H9 (cell line): ENCODE measurements around the gene ATP6V1B1. TPM values are rescaled to one million over a fixed set of nuclear protein-coding genes. Genes with fewer than 3 reads are reported as not detected.

Experiments used
- DNase-seq: peaks from one replicate; pipeline ENCODE4 v3.0.0-alpha.2; 2017
- H2AFZ ChIP-seq: one replicate; pipeline ENCODE4 v1.6.1; 2013; ENCODE audit warnings: mild to moderate bottlenecking, low read length, control low read depth, moderate library complexity
- H2AK5ac ChIP-seq: 2 replicates; pipeline ENCODE4 v1.6.1; 2013; ENCODE audit warnings: low read length, control low read depth, mixed read lengths; ENCODE audit not compliant: insufficient read length
- H2BK120ac ChIP-seq: one replicate; pipeline ENCODE4 v1.6.1; 2013; ENCODE audit warnings: low read depth, mild to moderate bottlenecking, low read length, control low read depth, inconsistent platforms; ENCODE audit not compliant: poor library complexity, severe bottlenecking
- H2BK12ac ChIP-seq: 2 replicates; pipeline ENCODE4 v1.6.1; 2013; ENCODE audit warnings: low read length, control low read depth, mixed read lengths, low read depth; ENCODE audit not compliant: insufficient read length
- H2BK15ac ChIP-seq: 2 replicates; pipeline ENCODE4 v1.6.1; 2013; ENCODE audit warnings: low read depth, low read length, control low read depth
- H2BK20ac ChIP-seq: one replicate; pipeline ENCODE4 v1.6.1; 2013; ENCODE audit warnings: low read depth, mild to moderate bottlenecking, low read length, control low read depth, inconsistent platforms; ENCODE audit not compliant: poor library complexity, severe bottlenecking
- H2BK5ac ChIP-seq: 2 replicates; pipeline ENCODE4 v1.6.1; 2013; ENCODE audit warnings: low read length, control low read depth, mixed read lengths; ENCODE audit not compliant: insufficient read length
- H3K14ac ChIP-seq: 2 replicates; pipeline ENCODE4 v1.6.1; 2013; ENCODE audit warnings: low read length, control low read depth; ENCODE audit not compliant: insufficient read depth
- H3K18ac ChIP-seq: 2 replicates; pipeline ENCODE4 v1.6.1; 2013; ENCODE audit warnings: low read depth, mild to moderate bottlenecking, mixed read lengths, low read length, control low read depth; ENCODE audit not compliant: insufficient read length
- H3K23ac ChIP-seq: 2 replicates; pipeline ENCODE4 v1.6.1; 2013; ENCODE audit warnings: low read length, control low read depth, mixed read lengths, low read depth; ENCODE audit not compliant: insufficient read length
- H3K23me2 ChIP-seq: 2 replicates; pipeline ENCODE4 v1.6.1; 2013; ENCODE audit warnings: low read depth, mild to moderate bottlenecking, mixed read lengths, low read length, control low read depth; ENCODE audit not compliant: insufficient read length, poor library complexity, severe bottlenecking
- H3K27ac ChIP-seq: 2 replicates; pipeline ENCODE4 v1.5.1; 2013; ENCODE audit warnings: low read length, control low read depth, mixed read lengths, low read depth; ENCODE audit not compliant: insufficient read length
- H3K27me3 ChIP-seq: 2 replicates; pipeline ENCODE4 v1.6.1; 2013; ENCODE audit warnings: low read length, control low read depth, inconsistent platforms; ENCODE audit not compliant: insufficient read depth
- H3K4ac ChIP-seq: 2 replicates; pipeline ENCODE4 v1.6.1; 2013; ENCODE audit warnings: low read depth, mild to moderate bottlenecking, control low read depth, inconsistent platforms, low read length, moderate library complexity
- H3K4me1 ChIP-seq: 2 replicates; pipeline ENCODE4 v1.6.1; 2013; ENCODE audit warnings: low read length, control low read depth, inconsistent platforms; ENCODE audit not compliant: insufficient read depth
- H3K4me2 ChIP-seq: 2 replicates; pipeline ENCODE4 v1.6.1; 2013; ENCODE audit warnings: low read length, control low read depth, mixed read lengths; ENCODE audit not compliant: insufficient read length, insufficient read depth
- H3K56ac ChIP-seq: 2 replicates; pipeline ENCODE4 v1.6.1; 2013; ENCODE audit warnings: low read depth, mild to moderate bottlenecking, mixed read lengths, low read length, control low read depth; ENCODE audit not compliant: insufficient read length
- H3K79me1 ChIP-seq: 2 replicates; pipeline ENCODE4 v1.6.1; 2013; ENCODE audit warnings: low read depth, mild to moderate bottlenecking, moderate library complexity, low read length, control low read depth, inconsistent platforms; ENCODE audit not compliant: insufficient read depth, poor library complexity, severe bottlenecking
- H3K79me2 ChIP-seq: 2 replicates; pipeline ENCODE4 v1.6.1; 2013; ENCODE audit warnings: low read length, control low read depth, inconsistent platforms; ENCODE audit not compliant: insufficient read depth
- H3K9ac ChIP-seq: 2 replicates; pipeline ENCODE4 v1.6.1; 2013; ENCODE audit warnings: low read length, control low read depth, mixed read lengths; ENCODE audit not compliant: insufficient read length; ENCODE audit errors: extremely low read depth
- H3K9me3 ChIP-seq: one replicate; pipeline ENCODE4 v1.6.1; 2013; ENCODE audit warnings: low read depth, low read length, inconsistent platforms; ENCODE audit not compliant: control insufficient read depth
- H3T11ph ChIP-seq: one replicate; pipeline ENCODE4 v1.6.1; 2013; ENCODE audit warnings: mild to moderate bottlenecking, low read length, control low read depth, inconsistent platforms
- H4K20me1 ChIP-seq: one replicate; pipeline ENCODE4 v1.6.1; 2013; ENCODE audit not compliant: control insufficient read depth, insufficient read length, insufficient read depth
- H4K5ac ChIP-seq: 2 replicates; pipeline ENCODE4 v1.6.1; 2013; ENCODE audit warnings: low read depth, mild to moderate bottlenecking, mixed read lengths, low read length, control low read depth; ENCODE audit not compliant: insufficient read length
- H4K8ac ChIP-seq: replicated peaks from 2 replicates; pipeline ENCODE4 v1.6.1; 2013; ENCODE audit warnings: low read length, control low read depth, mixed read lengths, low read depth; ENCODE audit not compliant: insufficient read length
- H4K91ac ChIP-seq: 2 replicates; pipeline ENCODE4 v1.6.1; 2013; ENCODE audit warnings: low read depth, mild to moderate bottlenecking, moderate library complexity, mixed read lengths, low read length, control low read depth; ENCODE audit not compliant: insufficient read length
- H3K27ac Mint-ChIP-seq, 3 experiments: 2 replicates in 2 of 3; 3 replicates in 1 of 3; pipeline ENCODE4 v1.8.0; 2020 to 2021; ENCODE audit warnings: mixed read lengths in 3 of 3, mild to moderate bottlenecking in 1 of 3, moderate library complexity in 1 of 3
- H3K27me3 Mint-ChIP-seq: 2 replicates; pipeline ENCODE4 v1.8.0; 2021; ENCODE audit warnings: low read depth, mild to moderate bottlenecking, moderate library complexity, mixed read lengths
- H3K36me3 Mint-ChIP-seq, 3 experiments: 2 replicates in 2 of 3; 3 replicates in 1 of 3; pipeline ENCODE4 v1.8.0; 2020 to 2021; ENCODE audit warnings: low read depth in 3 of 3, mixed read lengths in 3 of 3; ENCODE audit not compliant: insufficient read depth in 1 of 3
- H3K4me1 Mint-ChIP-seq, 2 experiments: 2 replicates each; pipeline ENCODE4 v1.8.0; 2020; ENCODE audit warnings: mixed read lengths in 2 of 2
- H3K4me3 Mint-ChIP-seq, 2 experiments: 2 replicates in 1 of 2; 3 replicates in 1 of 2; pipeline ENCODE4 v1.8.0; 2020 to 2021; ENCODE audit warnings: mild to moderate bottlenecking in 2 of 2, mixed read lengths in 2 of 2, moderate library complexity in 1 of 2
- H3K9me3 Mint-ChIP-seq, 2 experiments: 2 replicates in 1 of 2; 3 replicates in 1 of 2; pipeline ENCODE4 v1.8.0; 2020; ENCODE audit warnings: mild to moderate bottlenecking in 2 of 2, mixed read lengths in 2 of 2, moderate library complexity in 1 of 2
- CTCF ChIP-seq: fragments of 200-600 bp; sonication (generic); conservative IDR thresholded peaks from 3 replicates; pipeline ENCODE4 v1.8.0; 2021; ENCODE audit warnings: antibody characterized with exemption, mild to moderate bottlenecking
- WGBS: extraction: QIAGEN DNeasy Blood & Tissue Kit; methylation state at CpG from one replicate; pipeline ENCODE4 v1.1.7; 2013; ENCODE audit warnings: missing lambda C conversion rate, low lambda C conversion rate, mixed read lengths; ENCODE audit not compliant: insufficient read length; ENCODE audit errors: extremely low coverage; 5-methylcytosine and 5-hydroxymethylcytosine counted together
- total RNA-seq: library from RNA; stranded (reverse); gene quantifications from 2 replicates; pipeline ENCODE4 v1.2.1, GENCODE V29; 2021

Gene ATP6V1B1
- total RNA-seq, 1 experiment from 2014 or later: not detected

GRCh38 chr2:70936979-70937811, 1.5 kb downstream of the ATP6V1B1 start:
- Histone ChIP-seq H3K4me2 (no peak overlapping the region), H2AFZ (no peak overlapping the region), H3K79me2 (no peaks in the 10 kb centered on the region), H2BK15ac (no peak overlapping the region), H2BK12ac (no peak overlapping the region), H3K14ac (no peak overlapping the region; the same call in 1 of the 2 replicates), H3K27me3 (peaks cover 9% of the 10 kb centered on the region; the same call in 1 of the 2 replicates), H3K56ac (no peak overlapping the region), H2BK5ac (no peak overlapping the region), H3K4ac (no peak overlapping the region), H3T11ph (no peak overlapping the region), H3K79me1 (no peaks in the 10 kb centered on the region), H3K23ac (no peak overlapping the region), H4K5ac (no peak overlapping the region), H3K9me3 (no peaks in the 10 kb centered on the region), H2AK5ac (no peak overlapping the region), H4K91ac (no peak overlapping the region), H3K27ac (no peak overlapping the region), H3K9ac (no peak overlapping the region), H2BK20ac (no peak overlapping the region), H4K20me1 (no peaks in the 10 kb centered on the region), H2BK120ac (no peak overlapping the region), H3K4me1 (peaks cover 9% of the 10 kb centered on the region; the same call in 1 of the 2 replicates), H4K8ac (no peak overlapping the region), H3K23me2 (peaks cover 4% of the 10 kb centered on the region), H3K18ac (no peak overlapping the region)
- peaks cover 70% of the 10 kb centered on the region for H3K27me3 Mint-ChIP-seq
- TF ChIP-seq CTCF: no peak
- H3K4me3 Mint-ChIP-seq: no peak overlapping the region
- peaks cover 36 to 55% of the 10 kb centered on the region in 2 experiments for H3K4me1 Mint-ChIP-seq
- no CpG with 5 or more reads among the region's 10 CpGs for WGBS
- no peaks in the 10 kb centered on the region; a peak in 1 of 7 replicates for H3K36me3 Mint-ChIP-seq
- no peaks in the 10 kb centered on the region; a peak in 2 of 5 replicates for H3K9me3 Mint-ChIP-seq
- DNase-seq: peak; percentile 29
- no peak overlapping the region for H3K27ac Mint-ChIP-seq
